Lung (tissue), 12 donors: Measurements from ENCODE around the gene CD63. TPM values are rescaled to one million over a fixed set of nuclear protein-coding genes. Genes with fewer than 3 reads are reported as not detected.
A peak's percentile ranks its signal among the peaks of the same experiment; 100 is the strongest.

Experiments used
- ATAC-seq: fragments of 200-7000 bp; cut with Tn5 transposase; one replicate; pipeline ENCODE4 v1.9.1; 2020; ENCODE audit warnings: moderate number of reproducible peaks; ENCODE audit not compliant: insufficient read depth, low FRiP score
- DNase-seq, 3 donors: peaks; one replicate each; pipeline ENCODE4 v3.0.0-alpha.2; 2013 to 2017
- H3K27ac ChIP-seq, 2 donors: one replicate each; pipeline ENCODE4 v1.5.1; 2013; ENCODE audit warnings: mild to moderate bottlenecking in 2 of 2, moderate library complexity in 2 of 2, control low read depth in 1 of 2, inconsistent platforms in 1 of 2, low read depth in 1 of 2, low read length in 1 of 2
- H3K27me3 ChIP-seq, 3 donors: one replicate each; pipeline ENCODE4 v1.5.1; 2013; ENCODE audit warnings: low read length in 2 of 3; ENCODE audit not compliant: control insufficient read depth in 3 of 3, insufficient read depth in 3 of 3
- H3K36me3 ChIP-seq, 4 donors: one replicate each; pipeline ENCODE4 v1.5.1; 2013; ENCODE audit warnings: low read length in 4 of 4, mild to moderate bottlenecking in 1 of 4, moderate library complexity in 1 of 4; ENCODE audit not compliant: control insufficient read depth in 4 of 4, insufficient read depth in 4 of 4
- H3K4me1 ChIP-seq, 5 donors: one replicate each; pipeline ENCODE4 v1.5.1; 2013; ENCODE audit warnings: low read length in 5 of 5, mild to moderate bottlenecking in 2 of 5, moderate library complexity in 1 of 5; ENCODE audit not compliant: control insufficient read depth in 5 of 5, insufficient read depth in 5 of 5
- H3K4me3 ChIP-seq: one replicate; pipeline ENCODE4 v1.5.1; 2013; ENCODE audit warnings: mild to moderate bottlenecking, control low read depth, moderate library complexity
- H3K9ac ChIP-seq, 2 donors: one replicate each; pipeline ENCODE4 v1.5.1; 2013; ENCODE audit warnings: low read length in 2 of 2, control low read depth in 1 of 2; ENCODE audit not compliant: insufficient read depth in 1 of 2
- H3K9me3 ChIP-seq, 4 donors: one replicate each; pipeline ENCODE4 v1.5.1; 2013; ENCODE audit warnings: low read length in 3 of 4, mild to moderate bottlenecking in 1 of 4, moderate library complexity in 1 of 4; ENCODE audit not compliant: control insufficient read depth in 4 of 4, insufficient read depth in 3 of 4
- WGBS, 2 donors: extraction: QIAGEN DNeasy Blood & Tissue Kit; methylation state at CpG; one replicate each; pipeline ENCODE4 v1.1.7; 2013; 5-methylcytosine and 5-hydroxymethylcytosine counted together
- polyA plus RNA-seq, 2 donors: library from polyadenylated mRNA; stranded (reverse); fragments of 200-250 nt; gene quantifications; one replicate each; pipeline ENCODE4 v1.2.1, GENCODE V29; 2013
- total RNA-seq, 2 donors: library from RNA; depleted of rRNA in 1 of 2; stranded (reverse); fragments of >200 nt in 1 of 2; gene quantifications; one replicate each; pipeline ENCODE4 v1.2.1, GENCODE V29; 2014 to 2021
- TF ChIP-seq, protein P1 (sequence below): IDR thresholded peaks from 2 replicates; pipeline ENCODE4 v1.5.1; 2012; ENCODE audit warnings: mild to moderate bottlenecking; ENCODE audit errors: control extremely low read depth, extremely low read depth
- donor health status: control.
- donor health status: control.
- donor health status: Bipolar disorder and iron deficiency.
- donor health status: healthy.
- donor health status: DM: yes; HTN: yes; CAD: no.

The CD63 gene
- total and polyA plus RNA-seq, 4 donors, result 516 to 2,824 (median 1,627) TPM

DNA sequence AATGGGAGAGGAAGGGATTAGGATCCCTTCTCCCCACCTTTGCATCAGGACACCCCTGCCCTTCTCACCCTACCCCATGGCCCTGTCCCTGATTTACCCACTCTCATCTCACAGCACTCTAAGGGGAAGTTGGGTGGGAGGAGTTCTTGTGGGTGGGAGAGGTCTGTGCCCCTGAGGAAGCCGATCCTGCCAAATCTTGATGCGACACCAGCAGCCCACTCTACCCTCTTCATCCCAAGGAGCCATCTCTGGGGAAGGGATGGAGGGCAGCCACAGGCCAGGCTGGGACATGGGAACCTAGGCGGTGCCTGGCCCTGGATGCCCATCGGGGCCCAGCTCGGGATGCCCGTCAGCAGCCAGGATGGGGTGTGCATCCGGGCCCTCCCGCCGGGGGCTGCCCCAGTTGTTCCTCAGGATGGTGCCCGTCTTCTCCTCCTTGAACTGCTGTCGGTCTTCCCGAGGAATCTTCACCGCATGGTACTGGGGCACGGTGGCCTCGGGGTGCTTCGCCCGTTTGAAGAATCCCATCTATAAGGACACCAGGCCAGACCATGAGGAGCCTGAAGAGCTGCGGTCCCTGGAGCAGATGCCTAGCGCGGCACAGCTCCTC, 43.9 kb downstream of the CD63 start:
- Histone ChIP-seq H3K36me3 (peaks cover 0 to 5% (median 0%) of the 10 kb centered on the region in 4 donors), H3K27ac (no peak overlapping the region), H3K27me3 (peaks cover 0 to 4% (median 0%) of the 10 kb centered on the region in 3 donors), H3K9me3 (no peaks in the 10 kb centered on the region), H3K9ac (no peak overlapping the region), H3K4me1 (peaks cover 0 to 5% (median 0%) of the 10 kb centered on the region in 5 donors), H3K4me3 (no peak overlapping the region)
- TF ChIP-seq, protein P1, sequence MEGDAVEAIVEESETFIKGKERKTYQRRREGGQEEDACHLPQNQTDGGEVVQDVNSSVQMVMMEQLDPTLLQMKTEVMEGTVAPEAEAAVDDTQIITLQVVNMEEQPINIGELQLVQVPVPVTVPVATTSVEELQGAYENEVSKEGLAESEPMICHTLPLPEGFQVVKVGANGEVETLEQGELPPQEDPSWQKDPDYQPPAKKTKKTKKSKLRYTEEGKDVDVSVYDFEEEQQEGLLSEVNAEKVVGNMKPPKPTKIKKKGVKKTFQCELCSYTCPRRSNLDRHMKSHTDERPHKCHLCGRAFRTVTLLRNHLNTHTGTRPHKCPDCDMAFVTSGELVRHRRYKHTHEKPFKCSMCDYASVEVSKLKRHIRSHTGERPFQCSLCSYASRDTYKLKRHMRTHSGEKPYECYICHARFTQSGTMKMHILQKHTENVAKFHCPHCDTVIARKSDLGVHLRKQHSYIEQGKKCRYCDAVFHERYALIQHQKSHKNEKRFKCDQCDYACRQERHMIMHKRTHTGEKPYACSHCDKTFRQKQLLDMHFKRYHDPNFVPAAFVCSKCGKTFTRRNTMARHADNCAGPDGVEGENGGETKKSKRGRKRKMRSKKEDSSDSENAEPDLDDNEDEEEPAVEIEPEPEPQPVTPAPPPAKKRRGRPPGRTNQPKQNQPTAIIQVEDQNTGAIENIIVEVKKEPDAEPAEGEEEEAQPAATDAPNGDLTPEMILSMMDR, result no peak
- DNase-seq (no peak), ATAC-seq (no peak)
- WGBS, 2 donors, result 94 to 95% methylated on average over 20 of the region's 20 CpGs

DNA sequence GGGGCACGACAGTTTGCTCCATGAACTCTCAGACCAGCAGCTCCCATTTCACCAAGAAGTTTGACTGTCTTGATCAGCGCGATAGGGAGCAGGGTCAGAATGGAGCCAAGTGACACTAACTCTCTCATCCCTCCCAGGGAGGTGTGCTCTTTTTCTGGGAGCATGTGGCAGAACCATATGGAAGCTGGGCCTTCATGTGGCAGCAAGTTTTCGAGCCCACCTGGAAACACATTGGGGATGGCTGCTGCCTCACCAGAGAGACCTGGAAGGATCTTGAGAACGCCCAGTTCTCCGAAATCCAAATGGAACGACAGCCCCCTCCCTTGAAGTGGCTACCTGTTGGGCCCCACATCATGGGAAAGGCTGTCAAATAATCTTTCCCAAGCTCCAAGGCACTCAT, 45.1 kb downstream of the CD63 start:
- H3K27ac ChIP-seq, result no peak overlapping the region

DNA sequence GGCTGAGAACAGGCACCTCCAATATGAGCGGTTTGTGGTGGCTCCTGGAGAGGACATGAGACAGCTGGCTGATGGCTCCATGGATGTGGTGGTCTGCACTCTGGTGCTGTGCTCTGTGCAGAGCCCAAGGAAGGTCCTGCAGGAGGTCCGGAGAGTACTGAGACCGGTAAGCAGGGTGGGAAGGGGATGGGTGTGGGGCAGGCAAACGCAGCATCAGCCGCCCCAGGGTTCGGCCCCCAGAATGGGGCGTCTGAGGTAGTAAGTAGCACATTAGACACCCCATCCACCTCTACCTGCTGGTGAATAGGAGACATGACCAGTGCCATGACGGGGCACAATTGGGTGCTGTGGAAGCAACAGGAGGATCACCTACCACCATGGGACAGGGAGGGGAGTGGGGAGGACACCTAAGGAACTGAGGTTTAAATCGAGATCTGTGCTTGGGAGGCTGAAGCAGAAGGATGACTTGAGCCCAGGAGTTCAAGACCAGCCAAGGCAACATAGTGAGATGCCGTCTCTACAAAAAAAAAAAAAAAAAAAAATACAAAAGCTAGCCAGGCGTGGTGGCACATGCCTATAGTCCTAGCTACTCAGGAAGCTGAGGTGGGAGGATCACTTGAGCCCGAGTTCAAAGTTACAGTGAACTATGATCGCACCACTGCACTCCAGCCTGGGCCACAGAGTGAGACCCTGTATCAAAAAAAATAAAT, 46.6 kb downstream of the CD63 start:
- ATAC-seq (no peak), DNase-seq (no peak)
- Histone ChIP-seq H3K9me3 (no peaks in the 10 kb centered on the region), H3K36me3 (no peaks in the 10 kb centered on the region), H3K4me1 (peaks cover 0 to 5% (median 0%) of the 10 kb centered on the region in 5 donors), H3K27ac (peak overlapping the region in 1 of 2 donors; percentile 67), H3K9ac (no peak overlapping the region), H3K27me3 (peaks cover 0 to 4% (median 0%) of the 10 kb centered on the region in 3 donors), H3K4me3 (no peak overlapping the region)
- TF ChIP-seq, protein P1, result no peak
- 80 to 82% methylated on average over 13 of the region's 13 CpGs for WGBS, 2 donors

More for the DNA sequence above, 45.1 kb downstream of the CD63 start:
- Histone ChIP-seq H3K9me3 (no peaks in the 10 kb centered on the region), H3K27me3 (peaks cover 0 to 4% (median 0%) of the 10 kb centered on the region in 3 donors), H3K36me3 (peaks cover 0 to 2% (median 0%) of the 10 kb centered on the region in 4 donors), H3K4me1 (peaks cover 0 to 5% (median 0%) of the 10 kb centered on the region in 5 donors), H3K9ac (no peak overlapping the region), H3K4me3 (no peak overlapping the region)
- TF ChIP-seq, protein P1, result no peak
- no peak for ATAC-seq
- DNase-seq, result no peak
- WGBS, 2 donors, result 92 to 93% methylated on average over 7 of the region's 7 CpGs
